HEK293 (cell line): Measurements from ENCODE around the gene SCYL3.

Experiments
- CTCF ChIA-PET: fragments of 350-600 bp; formaldehyde crosslinking; extraction: SDS; loops from one replicate; lab custom pipeline; 2021; ENCODE audit warnings: antibody characterized with exemption; lab: Yijun Ruan, JAX
- POLR2A ChIA-PET: fragments of 300-600 bp; formaldehyde crosslinking; extraction: SDS; loops from one replicate; lab custom pipeline; 2020; ENCODE audit warnings: antibody characterized with exemption, inconsistent platforms; lab: Yijun Ruan, JAX
- H3K27ac ChIP-seq: fragments of 200-500 bp; sonication (Bioruptor generic); 2 replicates; pipeline ENCODE4 v1.5.1; 2014; ENCODE audit warnings: low read depth, low read length, control low read depth, inconsistent platforms; ENCODE audit errors: extremely low read depth
- H3K36me3 ChIP-seq, 2 experiments: fragments of 200-500 bp in 1 of 2; sonication (Bioruptor generic) in 1 of 2; 1 replicate in 1 of 2; 2 replicates in 1 of 2; pipeline ENCODE4 v1.5.1; 2014 to 2017; ENCODE audit warnings: inconsistent platforms in 2 of 2, low read length in 2 of 2; ENCODE audit not compliant: control insufficient read depth in 2 of 2, insufficient read depth in 1 of 2
- H3K4me1 ChIP-seq: fragments of 200-500 bp; sonication (Bioruptor generic); 2 replicates; pipeline ENCODE4 v1.5.1; 2014; ENCODE audit warnings: mild to moderate bottlenecking, low read length, inconsistent platforms; ENCODE audit not compliant: control insufficient read depth, insufficient read depth
- H3K4me3 ChIP-seq: 2 replicates; pipeline ENCODE4 v1.5.1; 2011; ENCODE audit warnings: low read depth, mild to moderate bottlenecking, control low read depth, low read length, moderate library complexity
- H3K9me3 ChIP-seq: fragments of 200-500 bp; sonication (Bioruptor generic); 2 replicates; pipeline ENCODE4 v1.5.1; 2014; ENCODE audit warnings: low read depth, low read length, inconsistent platforms; ENCODE audit not compliant: control insufficient read depth, insufficient read depth
- BCL11A ChIP-seq: fragments of 450-650 bp; formaldehyde crosslinking; IDR thresholded peaks from 2 replicates; pipeline ENCODE4 v1.5.1; 2016; ENCODE audit warnings: low read depth, missing biosample characterization, missing genetic modification characterization
- BCL11B ChIP-seq: fragments of 450-650 bp; formaldehyde crosslinking; IDR thresholded peaks from 2 replicates; pipeline ENCODE4 v1.5.1; 2016; ENCODE audit warnings: low read depth, missing biosample characterization, missing genetic modification characterization
- ELK4 ChIP-seq: IDR thresholded peaks from 2 replicates; pipeline ENCODE4 v1.6.1; 2011; ENCODE audit warnings: mild to moderate bottlenecking, low read depth, low read length, borderline replicate concordance
- GFI1B ChIP-seq: fragments of 450-650 bp; formaldehyde crosslinking; IDR thresholded peaks from 2 replicates; pipeline ENCODE4 v1.5.1; 2016; ENCODE audit warnings: missing biosample characterization, missing genetic modification characterization
- GLI2 ChIP-seq: fragments of 450-650 bp; formaldehyde crosslinking; IDR thresholded peaks from 2 replicates; pipeline ENCODE4; 2017; ENCODE audit warnings: missing biosample characterization, missing genetic modification characterization, low read depth, borderline replicate concordance
- GLIS1 ChIP-seq: fragments of 450-650 bp; formaldehyde crosslinking; IDR thresholded peaks from 2 replicates; pipeline ENCODE4 v1.5.1; 2016; ENCODE audit warnings: missing biosample characterization, missing genetic modification characterization
- HIC1 ChIP-seq: fragments of 450-650 bp; formaldehyde crosslinking; IDR thresholded peaks from 2 replicates; pipeline ENCODE4 v1.5.1; 2016; ENCODE audit warnings: missing biosample characterization, missing genetic modification characterization
- KLF7 ChIP-seq: fragments of 450-650 bp; formaldehyde crosslinking; IDR thresholded peaks from 2 replicates; pipeline ENCODE4 v1.5.1; 2016; ENCODE audit warnings: missing biosample characterization, missing genetic modification characterization, borderline replicate concordance
- PRDM10 ChIP-seq: fragments of 450-650 bp; formaldehyde crosslinking; IDR thresholded peaks from 2 replicates; pipeline ENCODE4 v1.5.1; 2016; ENCODE audit warnings: missing biosample characterization, missing genetic modification characterization
- ZEB2 ChIP-seq: fragments of 450-650 bp; formaldehyde crosslinking; IDR thresholded peaks from 2 replicates; pipeline ENCODE4 v1.5.1; 2016; ENCODE audit warnings: missing biosample characterization, missing genetic modification characterization
- ZFP69B ChIP-seq: fragments of 450-650 bp; formaldehyde crosslinking; IDR thresholded peaks from 2 replicates; pipeline ENCODE4 v1.5.1; 2016; ENCODE audit warnings: missing biosample characterization, missing genetic modification characterization
- ZIC2 ChIP-seq: fragments of 450-650 bp; formaldehyde crosslinking; IDR thresholded peaks from 2 replicates; pipeline ENCODE4 v1.5.1; 2016; ENCODE audit warnings: missing biosample characterization, missing genetic modification characterization
- ZNF112 ChIP-seq: fragments of 450-650 bp; formaldehyde crosslinking; IDR thresholded peaks from 2 replicates; pipeline ENCODE4 v1.5.0; 2017; ENCODE audit warnings: missing biosample characterization, missing genetic modification characterization
- ZNF169 ChIP-seq: fragments of 450-650 bp; formaldehyde crosslinking; IDR thresholded peaks from 2 replicates; pipeline ENCODE4 v1.5.1; 2016; ENCODE audit warnings: missing biosample characterization, missing genetic modification characterization
- ZNF184 ChIP-seq: fragments of 450-650 bp; IDR thresholded peaks from 2 replicates; pipeline ENCODE4 v1.5.1; 2018; ENCODE audit warnings: missing biosample characterization, mild to moderate bottlenecking, missing genetic modification characterization
- ZNF274 ChIP-seq, 2 experiments: fragments of 200-500 bp in 1 of 2; fragments of 450-650 bp in 1 of 2; sonication (Bioruptor generic) in 1 of 2; formaldehyde crosslinking in 1 of 2; IDR thresholded peaks; 2 replicates each; pipeline versions ENCODE4 v1.5.1 to v1.6.1; 2014 to 2016; ENCODE audit warnings: borderline replicate concordance in 1 of 2, inconsistent platforms in 1 of 2, low read length in 1 of 2, missing biosample characterization in 1 of 2, missing genetic modification characterization in 1 of 2
- ZNF324 ChIP-seq: fragments of 450-650 bp; formaldehyde crosslinking; IDR thresholded peaks from 2 replicates; pipeline ENCODE4 v1.5.1; 2016; ENCODE audit warnings: missing biosample characterization, missing genetic modification characterization
- ZNF335 ChIP-seq: fragments of 450-650 bp; formaldehyde crosslinking; conservative IDR thresholded peaks from 2 replicates; pipeline ENCODE4 v1.5.1; 2016; ENCODE audit warnings: missing biosample characterization, missing genetic modification characterization
- ZNF354C ChIP-seq: fragments of 450-650 bp; formaldehyde crosslinking; IDR thresholded peaks from 2 replicates; pipeline ENCODE4 v1.5.1; 2016; ENCODE audit warnings: missing biosample characterization, missing genetic modification characterization, low read depth, borderline replicate concordance
- ZNF394 ChIP-seq: fragments of 450-650 bp; formaldehyde crosslinking; IDR thresholded peaks from 2 replicates; pipeline ENCODE4 v1.5.1; 2016; ENCODE audit warnings: missing biosample characterization, missing genetic modification characterization, mild to moderate bottlenecking, moderate library complexity, borderline replicate concordance
- ZNF404 ChIP-seq: fragments of 450-650 bp; formaldehyde crosslinking; IDR thresholded peaks from 2 replicates; pipeline ENCODE4 v1.5.1; 2017; ENCODE audit warnings: missing biosample characterization, missing genetic modification characterization
- ZNF449 ChIP-seq: fragments of 450-650 bp; formaldehyde crosslinking; IDR thresholded peaks from 2 replicates; pipeline ENCODE4 v1.5.1; 2017; ENCODE audit warnings: missing biosample characterization, mild to moderate bottlenecking, missing genetic modification characterization, moderate library complexity
- ZNF513 ChIP-seq: fragments of 450-650 bp; IDR thresholded peaks from 2 replicates; pipeline ENCODE4 v1.5.1; 2018; ENCODE audit warnings: missing biosample characterization, missing genetic modification characterization
- ZNF548 ChIP-seq: fragments of 450-650 bp; formaldehyde crosslinking; IDR thresholded peaks from 2 replicates; pipeline ENCODE4 v1.5.1; 2016; ENCODE audit warnings: missing biosample characterization, missing genetic modification characterization
- ZNF558 ChIP-seq: fragments of 450-650 bp; formaldehyde crosslinking; IDR thresholded peaks from 2 replicates; pipeline ENCODE4 v1.5.1; 2016; ENCODE audit warnings: missing biosample characterization, missing genetic modification characterization
- ZNF791 ChIP-seq: fragments of 450-650 bp; formaldehyde crosslinking; IDR thresholded peaks from 2 replicates; pipeline ENCODE4 v1.5.1; 2016; ENCODE audit warnings: missing biosample characterization, missing genetic modification characterization
- ZSCAN4 ChIP-seq: fragments of 450-650 bp; formaldehyde crosslinking; IDR thresholded peaks from 2 replicates; pipeline ENCODE4 v1.5.1; 2017; ENCODE audit warnings: missing biosample characterization, missing genetic modification characterization

Gene SCYL3

GRCh38 chr1:169859001-169859400, 34.7 kb downstream of the SCYL3 start (continued):
- TF ChIP-seq HIC1 (tag by site-specific recombination) (no peak), ZNF394 (no peak), ZEB2 (tag by site-specific recombination) (no peak), ZFP69B (tag by site-specific recombination) (no peak), ZNF548 (no peak), ZNF324 (tag by site-specific recombination) (no peak), GFI1B (tag by site-specific recombination) (no peak)

- no peaks in the 10 kb centered on the region for H3K9me3 ChIP-seq
- no peak overlapping the region for H3K4me3 ChIP-seq
- CTCF ChIA-PET: no interaction called here
- POLR2A ChIA-PET: no interaction called here
- H3K4me1 ChIP-seq: no peaks in the 10 kb centered on the region
- H3K27ac ChIP-seq: no peak overlapping the region
- peaks cover 28 to 93% of the 10 kb centered on the region in 2 experiments for H3K36me3 ChIP-seq
- TF ChIP-seq ZNF404 (tag by site-specific recombination): no peak
- peak; percentile 39; the same call in 1 of the 2 replicates for TF ChIP-seq BCL11A (tag by site-specific recombination)
- TF ChIP-seq ZNF169 (tag by site-specific recombination): no peak
- TF ChIP-seq ZNF354C (tag by site-specific recombination): no peak
- TF ChIP-seq ZSCAN4: no peak
- no peak for TF ChIP-seq ZNF335 (tag by site-specific recombination)
- TF ChIP-seq ZNF184 (tag by site-specific recombination): peak; percentile 34; the same call in 1 of the 2 replicates
- TF ChIP-seq ZIC2 (tag by site-specific recombination): no peak
- no peak for TF ChIP-seq KLF7
- no peak for TF ChIP-seq ZNF449
- no peak for TF ChIP-seq ELK4
- no peak for TF ChIP-seq ZNF274 (IDR thresholded peaks at IDR 0.05; ENCODE audit: low read length)
- TF ChIP-seq ZNF274 (tag by site-specific recombination; IDR thresholded peaks at IDR 0.05; ENCODE audit: borderline replicate concordance): no peak
- TF ChIP-seq ZNF112 (tag by site-specific recombination): no peak
- no peak for TF ChIP-seq ZNF791 (tag by site-specific recombination)
- TF ChIP-seq ZNF513 (tag by site-specific recombination): no peak
- TF ChIP-seq GLI2 (tag by site-specific recombination): no peak
- no peak for TF ChIP-seq ZNF558 (tag by site-specific recombination)
- no peak for TF ChIP-seq BCL11B (tag by site-specific recombination)
- TF ChIP-seq PRDM10 (tag by site-specific recombination): no peak
- TF ChIP-seq GLIS1 (tag by site-specific recombination): no peak
These were observed 35.2 kb downstream of the SCYL3 start for GRCh38 chr1:169858467-169858866.
